Retinal pigment epithelial cell (primary cell): ENCODE data around the gene PRKG1.

Source experiments
- DNase-seq: peaks from one replicate; pipeline ENCODE4 v3.0.0-alpha.2; 2010; ENCODE audit warnings: low read depth
- H3K4me3 ChIP-seq: 2 replicates; pipeline ENCODE4 v1.5.1; 2011; ENCODE audit warnings: mild to moderate bottlenecking, low read length, control low read depth, moderate library complexity
- CTCF ChIP-seq: conservative IDR thresholded peaks from 2 replicates; pipeline ENCODE4 v1.5.1; 2011; ENCODE audit warnings: low read depth, low read length, control low read depth, inconsistent platforms

PRKG1 gene

GRCh38 chr10:52314822-52315552, 1240.7 kb downstream of the PRKG1 start:
- no peak for TF ChIP-seq CTCF
- H3K4me3 ChIP-seq: peak overlapping the region; percentile 81
- no peak for DNase-seq

- TF ChIP-seq CTCF: no peak
- no peak for DNase-seq
- peak overlapping the region; percentile 81 for H3K4me3 ChIP-seq
Observed at GRCh38 chr10:52316001-52316400, 1241.7 kb downstream of the PRKG1 start.

GRCh38 chr10:52316500-52316899, 1242.2 kb downstream of the PRKG1 start:
- no peak for DNase-seq
- TF ChIP-seq CTCF: no peak
- peak overlapping the region; percentile 81 for H3K4me3 ChIP-seq

- peak overlapping the region; percentile 3 for H3K4me3 ChIP-seq
- DNase-seq: no peak
- no peak for TF ChIP-seq CTCF
Observed at GRCh38 chr10:52318136-52318701, 1243.9 kb downstream of the PRKG1 start.

GRCh38 chr10:52318822-52319464, 1244.7 kb downstream of the PRKG1 start:
- no peak overlapping the region for H3K4me3 ChIP-seq
- DNase-seq: peak; percentile 98
- no peak for TF ChIP-seq CTCF

GRCh38 chr10:52319926-52320325, 1245.6 kb downstream of the PRKG1 start:
- DNase-seq: no peak

More at GRCh38 chr10:52319926-52320325, 1245.6 kb downstream of the PRKG1 start:
- TF ChIP-seq CTCF: no peak
- H3K4me3 ChIP-seq: no peak overlapping the region
